ENCODE data around the gene TNS2.
A peak's percentile ranks its signal among the peaks of the same experiment; 100 is the strongest.

TNS2 gene

DNA sequence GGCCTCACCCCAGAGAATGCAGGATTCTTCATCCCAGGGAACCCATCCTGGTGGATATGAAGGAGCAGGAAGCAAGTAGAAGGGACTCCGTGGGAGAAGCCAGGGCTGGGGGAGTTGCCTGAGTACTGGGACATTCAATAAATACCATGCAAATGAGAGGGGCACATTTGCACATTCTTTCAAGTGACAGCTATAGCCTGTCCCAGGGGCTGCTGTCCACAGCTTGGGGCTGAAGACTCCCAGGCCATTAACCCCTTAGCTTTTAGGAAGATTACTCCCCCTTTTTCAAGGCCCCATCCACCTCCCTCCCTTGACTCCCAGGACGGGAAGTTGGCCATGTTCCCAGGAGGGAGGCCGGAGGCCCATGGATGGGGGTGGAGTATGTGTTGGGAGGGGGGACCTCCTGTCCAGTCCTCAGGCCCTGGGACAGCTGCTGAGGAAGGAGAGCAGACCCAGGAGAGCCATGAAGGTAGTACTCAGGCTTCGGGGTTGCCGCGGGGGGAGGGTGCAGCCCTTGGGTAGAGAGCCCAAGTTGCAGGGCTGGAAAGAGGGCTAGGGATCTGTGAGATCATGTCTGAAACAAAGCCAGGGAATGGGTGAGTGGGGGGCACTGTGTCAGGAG lies 974 bp upstream of the TNS2 start:
- Mint-ChIP-seq H3K27ac (peak overlapping the region; percentile 61), H3K27me3 (no peaks in the 10 kb centered on the region), H3K4me1 (ENCODE audit: low read depth) (peaks cover 20% of the 10 kb centered on the region), H3K9me3 (ENCODE audit: low read depth) (no peaks in the 10 kb centered on the region), H3K4me3 (no peak overlapping the region), H3K36me3 (no peaks in the 10 kb centered on the region)

DNA sequence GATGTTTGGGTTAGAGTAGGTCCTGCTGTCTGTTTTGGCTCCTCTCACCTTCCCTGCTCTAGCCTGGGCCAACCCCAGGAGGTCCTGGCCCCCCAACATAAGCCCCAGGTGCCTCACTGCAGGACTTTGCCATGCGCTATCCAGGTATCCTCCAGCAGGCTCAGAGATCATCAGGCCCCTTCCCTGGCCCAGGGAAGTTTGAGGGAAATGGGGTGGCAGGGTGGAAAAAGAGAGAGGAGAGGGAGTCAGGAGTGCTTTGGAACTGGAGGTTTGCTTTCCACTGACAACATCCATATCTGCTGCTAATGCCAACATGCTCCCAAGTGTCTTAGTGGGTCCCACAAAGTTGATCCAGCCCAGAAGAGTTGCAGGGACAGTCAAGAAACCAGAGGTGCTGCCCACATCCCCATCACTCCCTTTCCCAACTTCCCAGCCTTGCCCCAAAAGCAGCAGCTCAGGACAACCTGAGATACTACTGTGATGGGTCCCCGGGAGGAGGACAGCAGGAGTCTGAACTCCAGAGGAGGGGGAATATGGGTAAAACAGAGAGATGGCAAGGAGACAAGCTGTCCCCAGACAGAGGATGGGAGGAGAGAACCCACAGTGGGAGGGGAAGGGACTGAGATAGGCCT lies 677 bp downstream of the TNS2 start:
- no peak overlapping the region for H3K27ac Mint-ChIP-seq
- no peak overlapping the region for H3K4me3 Mint-ChIP-seq
- no peaks in the 10 kb centered on the region for H3K27me3 Mint-ChIP-seq
- no peaks in the 10 kb centered on the region for H3K36me3 Mint-ChIP-seq
- H3K4me1 Mint-ChIP-seq (ENCODE audit: low read depth): peaks cover 24% of the 10 kb centered on the region
- no peaks in the 10 kb centered on the region for H3K9me3 Mint-ChIP-seq (ENCODE audit: low read depth)

DNA sequence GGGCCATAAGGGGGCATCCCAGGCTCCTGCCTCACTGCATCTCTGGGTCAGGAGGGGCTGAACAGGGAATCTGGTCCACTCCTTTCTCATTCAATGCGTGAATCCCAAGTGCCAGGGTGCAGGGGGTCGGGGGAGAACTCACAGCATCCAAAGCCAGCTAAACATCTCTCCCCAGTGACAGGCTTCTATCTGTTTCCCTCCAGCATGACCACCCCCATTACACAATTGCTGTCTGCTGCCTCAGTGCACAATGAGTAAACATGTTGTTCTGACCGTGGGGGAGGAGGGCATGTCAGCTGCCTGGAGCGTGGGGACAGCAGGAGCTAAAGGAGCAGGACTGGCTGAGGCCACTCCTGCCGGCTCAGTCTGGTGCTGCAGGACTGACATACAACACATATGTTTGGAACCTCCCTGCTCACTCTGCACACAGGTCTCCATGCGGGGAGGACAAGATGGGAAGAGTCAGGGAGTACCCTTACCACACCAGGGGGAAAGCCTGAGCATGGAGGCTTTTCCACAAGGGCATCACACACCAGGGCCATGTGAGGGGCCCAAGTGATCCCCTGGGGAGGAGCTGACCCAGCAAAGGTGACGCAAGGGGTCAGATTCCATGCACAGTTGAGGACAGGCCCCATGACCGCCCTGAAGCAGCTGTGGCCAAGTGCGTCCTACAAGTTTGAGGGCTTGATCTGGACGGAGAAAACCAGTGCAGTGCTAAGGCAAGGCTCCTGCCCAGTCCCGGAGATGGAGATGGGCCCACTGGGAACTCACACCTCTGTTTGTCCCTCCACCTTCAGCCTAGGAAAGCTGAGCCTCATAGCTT lies 1.4 kb downstream of the TNS2 start:
- Mint-ChIP-seq H3K36me3 (no peaks in the 10 kb centered on the region), H3K4me1 (ENCODE audit: low read depth) (peaks cover 19% of the 10 kb centered on the region), H3K27ac (no peak overlapping the region), H3K27me3 (no peaks in the 10 kb centered on the region), H3K4me3 (no peak overlapping the region), H3K9me3 (ENCODE audit: low read depth) (no peaks in the 10 kb centered on the region)

DNA sequence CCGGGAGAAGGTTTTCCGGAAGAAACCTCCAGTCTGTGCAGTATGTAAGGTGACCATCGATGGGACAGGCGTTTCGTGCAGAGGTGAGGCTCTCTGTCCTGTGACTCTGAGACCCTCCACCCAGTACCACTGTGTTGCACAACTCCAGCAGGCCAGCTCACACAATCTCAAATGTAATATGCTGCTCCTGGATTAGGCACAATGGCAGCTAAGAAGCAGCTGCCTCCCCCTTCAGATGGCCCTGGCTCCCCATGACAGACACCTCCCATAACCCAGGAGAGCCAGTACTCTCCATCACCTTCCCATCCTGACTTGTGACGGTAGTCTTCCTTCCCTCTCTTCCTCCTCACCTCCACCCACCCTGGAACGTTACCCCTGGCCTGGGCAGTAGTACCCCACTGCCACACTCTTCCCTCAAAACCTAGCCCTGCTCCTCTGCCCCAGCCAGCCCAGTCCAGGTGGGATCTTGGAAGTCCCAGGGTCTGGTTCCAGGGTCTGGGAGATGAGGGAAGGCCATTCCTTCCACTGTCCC lies 2.1 kb downstream of the TNS2 start:
- Mint-ChIP-seq H3K4me1 (ENCODE audit: low read depth) (peaks cover 13% of the 10 kb centered on the region), H3K27ac (no peak overlapping the region), H3K9me3 (ENCODE audit: low read depth) (no peaks in the 10 kb centered on the region), H3K36me3 (no peaks in the 10 kb centered on the region), H3K27me3 (no peaks in the 10 kb centered on the region), H3K4me3 (peak overlapping the region; percentile 13)

DNA sequence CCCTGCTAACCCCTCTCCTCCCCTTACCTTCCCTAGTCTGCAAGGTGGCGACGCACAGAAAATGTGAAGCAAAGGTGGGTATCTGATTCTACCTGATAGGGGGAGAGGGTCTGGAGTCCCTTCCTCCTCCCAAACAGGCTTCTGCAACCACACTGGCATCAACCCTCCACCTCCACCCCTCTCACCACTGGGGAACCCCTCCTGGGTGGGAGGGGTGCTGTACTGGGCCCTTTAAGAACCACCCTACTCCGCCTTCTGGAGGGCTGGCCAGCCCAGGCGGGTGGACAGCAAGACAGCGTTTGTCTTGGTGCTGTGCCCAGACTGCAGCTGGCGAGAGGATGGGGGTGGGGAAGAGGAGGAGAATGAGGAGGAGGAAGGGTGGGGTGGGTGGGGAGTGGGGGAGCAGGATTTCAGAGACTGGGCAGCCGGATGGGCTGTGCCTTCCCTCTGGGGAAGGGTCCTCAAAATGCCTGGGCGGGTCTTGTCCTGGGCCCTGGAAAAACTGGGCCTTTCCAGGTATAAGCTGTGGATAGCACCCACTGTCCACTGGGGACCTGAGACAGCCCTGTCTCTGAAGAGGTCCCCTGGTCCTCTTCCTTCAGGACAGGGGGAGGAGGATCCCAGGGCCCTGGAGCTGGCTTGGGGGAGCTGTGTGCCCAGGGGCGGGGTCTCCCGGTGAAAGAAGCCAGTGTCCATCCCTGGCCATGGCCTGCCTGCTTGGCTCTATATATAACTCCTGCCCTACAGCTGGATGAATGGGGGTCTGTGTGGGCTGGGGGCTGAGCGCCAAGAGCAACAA lies 2.8 kb downstream of the TNS2 start:
- Mint-ChIP-seq H3K4me1 (ENCODE audit: low read depth) (peaks cover 13% of the 10 kb centered on the region), H3K4me3 (no peak overlapping the region), H3K27me3 (no peaks in the 10 kb centered on the region), H3K27ac (no peak overlapping the region), H3K9me3 (ENCODE audit: low read depth) (no peaks in the 10 kb centered on the region), H3K36me3 (no peaks in the 10 kb centered on the region)

DNA sequence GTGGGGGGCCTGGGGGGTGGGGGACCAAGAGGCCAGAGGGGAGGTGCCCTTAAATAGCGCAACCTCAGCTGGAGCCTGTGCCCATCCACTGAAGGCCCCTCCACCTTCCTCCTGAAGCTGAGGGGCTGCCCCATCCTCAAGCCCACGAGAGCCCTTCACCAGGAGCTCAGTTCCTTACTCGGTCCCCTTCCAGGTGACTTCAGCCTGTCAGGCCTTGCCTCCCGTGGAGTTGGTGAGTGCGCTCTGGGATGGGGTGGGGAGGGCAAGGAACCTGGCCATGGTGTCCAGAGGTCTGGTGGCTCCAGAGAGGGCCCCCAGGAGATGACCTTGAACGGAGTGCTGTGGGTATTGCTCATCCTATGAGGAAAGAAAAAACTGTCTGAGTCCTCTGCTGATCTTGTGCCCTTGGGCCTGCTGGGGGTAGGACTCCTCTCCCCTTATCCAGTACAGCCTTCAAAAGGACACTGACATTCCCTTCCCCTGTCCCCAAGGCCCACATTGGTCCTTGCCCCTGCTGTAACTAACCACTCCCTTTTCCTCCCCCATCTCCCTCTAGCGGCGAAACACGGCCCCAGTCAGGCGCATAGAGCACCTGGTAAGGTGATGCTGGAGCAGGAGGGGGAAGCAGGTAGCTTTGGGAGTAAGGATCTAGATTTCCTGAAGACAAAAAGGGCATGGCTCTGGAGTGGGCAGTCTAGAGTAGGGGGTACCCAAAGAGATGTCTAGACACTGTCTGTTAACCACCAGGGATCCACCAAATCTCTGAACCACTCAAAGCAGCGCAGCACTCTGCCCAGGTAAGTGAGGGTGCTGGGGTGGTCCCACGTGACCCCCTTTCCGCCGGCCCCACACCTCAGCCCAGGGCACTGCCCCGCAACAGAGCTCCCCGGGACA lies 3.6 kb downstream of the TNS2 start:
- Mint-ChIP-seq H3K9me3 (ENCODE audit: low read depth) (no peaks in the 10 kb centered on the region), H3K27ac (peak overlapping the region; percentile 88), H3K36me3 (no peaks in the 10 kb centered on the region), H3K4me3 (peak overlapping the region; percentile 95), H3K4me1 (ENCODE audit: low read depth) (peaks cover 13% of the 10 kb centered on the region), H3K27me3 (no peaks in the 10 kb centered on the region)

DNA sequence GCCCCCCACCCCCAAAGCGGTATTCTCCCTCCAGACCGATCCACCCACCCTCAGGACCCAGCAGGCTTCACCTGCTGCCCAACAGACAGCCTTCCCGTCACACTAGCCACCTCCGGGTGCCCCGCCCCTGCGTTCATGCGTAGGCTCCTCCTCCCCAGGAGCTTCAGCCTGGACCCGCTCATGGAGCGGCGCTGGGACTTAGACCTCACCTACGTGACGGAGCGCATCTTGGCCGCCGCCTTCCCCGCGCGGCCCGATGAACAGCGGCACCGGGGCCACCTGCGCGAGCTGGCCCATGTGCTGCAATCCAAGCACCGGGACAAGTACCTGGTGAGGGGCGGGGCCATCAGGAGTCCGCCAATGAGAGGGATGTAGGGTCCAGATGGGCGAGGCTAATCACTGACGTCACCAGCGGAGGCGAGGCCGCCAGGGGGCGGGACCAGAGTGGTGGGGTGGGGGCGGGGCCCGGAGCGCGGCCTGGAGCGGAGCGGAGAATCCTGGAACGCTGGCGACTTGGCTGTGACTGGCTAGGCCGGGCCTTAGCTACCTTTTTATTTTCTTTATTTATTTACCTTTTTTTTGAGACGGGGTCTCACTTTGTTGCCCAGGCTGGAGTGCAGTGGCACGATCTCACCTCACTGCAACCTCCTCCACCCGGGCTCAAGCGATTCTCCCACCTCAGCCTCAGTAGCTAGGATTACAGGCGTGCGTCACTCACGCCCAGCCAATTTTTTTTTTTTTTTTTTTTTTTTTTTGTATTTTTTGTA lies 4.4 kb downstream of the TNS2 start:
- Mint-ChIP-seq H3K4me3 (peak overlapping the region; percentile 95), H3K4me1 (ENCODE audit: low read depth) (peaks cover 10% of the 10 kb centered on the region)

DNA sequence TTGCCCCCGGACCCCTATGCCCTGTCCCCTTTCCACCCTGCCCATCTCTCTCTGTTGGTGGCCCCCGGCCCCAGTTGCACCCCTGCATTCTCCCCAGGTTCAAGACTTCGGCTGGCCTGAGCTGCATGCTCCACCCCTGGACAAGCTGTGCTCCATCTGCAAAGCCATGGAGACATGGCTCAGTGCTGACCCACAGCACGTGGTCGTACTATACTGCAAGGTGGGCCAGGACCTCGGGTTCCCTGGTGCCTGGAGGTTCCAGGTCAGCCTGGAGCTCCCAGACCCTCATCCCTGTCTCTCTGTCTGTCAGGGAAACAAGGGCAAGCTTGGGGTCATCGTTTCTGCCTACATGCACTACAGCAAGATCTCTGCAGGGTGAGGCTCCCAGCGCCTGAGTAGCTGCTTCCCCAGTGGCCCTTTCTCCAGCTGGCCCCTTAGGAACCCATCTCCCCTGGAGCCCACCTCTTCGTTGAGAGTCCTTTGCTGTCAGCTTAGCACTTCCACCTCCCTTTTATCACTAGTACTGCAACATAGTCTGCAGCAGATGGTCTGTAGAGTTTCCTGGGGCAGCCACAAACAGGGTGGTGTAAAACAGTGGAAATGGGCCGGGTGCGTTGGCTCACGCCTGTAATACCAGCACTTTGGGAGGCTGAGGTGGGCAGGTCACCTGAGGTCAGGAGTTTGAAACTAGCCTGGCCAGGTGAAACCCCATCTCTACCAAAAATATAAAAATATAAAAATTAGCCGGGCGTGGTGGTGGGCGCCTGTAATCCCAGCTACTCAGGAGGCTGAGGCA lies 5.8 kb downstream of the TNS2 start:
- Mint-ChIP-seq H3K4me3 (peak overlapping the region; percentile 57), H3K36me3 (no peaks in the 10 kb centered on the region), H3K27me3 (no peaks in the 10 kb centered on the region), H3K4me1 (ENCODE audit: low read depth) (peaks cover 7% of the 10 kb centered on the region), H3K27ac (peak overlapping the region; percentile 22), H3K9me3 (ENCODE audit: low read depth) (no peaks in the 10 kb centered on the region)

More for the DNA sequence above, 4.4 kb downstream of the TNS2 start:
- Mint-ChIP-seq H3K27me3 (no peaks in the 10 kb centered on the region), H3K36me3 (no peaks in the 10 kb centered on the region), H3K27ac (peak overlapping the region; percentile 88), H3K9me3 (ENCODE audit: low read depth) (no peaks in the 10 kb centered on the region)

DNA sequence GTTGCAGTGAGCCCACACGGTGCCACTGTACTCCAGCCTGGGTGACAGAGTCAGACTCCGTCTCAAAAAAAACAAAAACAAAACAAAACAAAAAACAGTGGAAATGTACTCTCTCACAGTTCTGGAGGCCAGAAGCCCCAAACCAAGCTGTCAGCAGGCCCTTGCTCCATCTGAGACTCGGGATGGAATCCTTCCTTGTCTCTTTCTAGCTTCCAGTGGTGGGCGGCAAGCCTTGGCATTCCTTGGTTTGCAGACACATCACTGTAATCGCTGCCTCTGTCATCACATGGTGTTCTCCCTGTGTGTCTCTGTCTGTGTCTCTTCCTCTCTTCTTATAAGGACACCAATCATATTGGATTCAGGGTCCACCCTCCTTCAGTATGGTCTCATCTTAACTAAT lies 6.4 kb downstream of the TNS2 start:
- Mint-ChIP-seq H3K4me3 (peak overlapping the region; percentile 3), H3K9me3 (ENCODE audit: low read depth) (no peaks in the 10 kb centered on the region), H3K27me3 (no peaks in the 10 kb centered on the region), H3K27ac (no peak overlapping the region), H3K4me1 (ENCODE audit: low read depth) (peaks cover 7% of the 10 kb centered on the region), H3K36me3 (no peaks in the 10 kb centered on the region)

DNA sequence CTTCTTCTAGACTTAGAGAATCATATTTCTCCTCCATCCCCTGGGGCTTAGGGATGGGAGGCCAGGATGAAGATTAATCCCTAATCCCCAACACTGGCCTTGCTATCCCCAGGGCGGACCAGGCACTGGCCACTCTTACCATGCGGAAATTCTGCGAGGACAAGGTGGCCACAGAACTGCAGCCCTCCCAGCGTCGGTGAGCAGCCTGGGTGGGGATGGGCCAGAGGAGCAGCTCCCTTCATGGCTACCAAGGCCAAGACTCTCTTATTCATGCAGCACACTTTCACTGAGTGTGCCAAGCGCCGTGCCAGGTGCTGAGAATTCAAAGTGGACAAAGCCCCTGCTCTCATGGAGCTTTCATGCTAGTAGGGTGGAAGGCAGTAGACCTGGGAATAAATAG lies 7.0 kb downstream of the TNS2 start:
- H3K9me3 Mint-ChIP-seq (ENCODE audit: low read depth): no peaks in the 10 kb centered on the region
- H3K4me3 Mint-ChIP-seq: no peak overlapping the region
- no peaks in the 10 kb centered on the region for H3K36me3 Mint-ChIP-seq
- H3K27ac Mint-ChIP-seq: no peak overlapping the region
- H3K4me1 Mint-ChIP-seq (ENCODE audit: low read depth): peaks cover 7% of the 10 kb centered on the region
- no peaks in the 10 kb centered on the region for H3K27me3 Mint-ChIP-seq

DNA sequence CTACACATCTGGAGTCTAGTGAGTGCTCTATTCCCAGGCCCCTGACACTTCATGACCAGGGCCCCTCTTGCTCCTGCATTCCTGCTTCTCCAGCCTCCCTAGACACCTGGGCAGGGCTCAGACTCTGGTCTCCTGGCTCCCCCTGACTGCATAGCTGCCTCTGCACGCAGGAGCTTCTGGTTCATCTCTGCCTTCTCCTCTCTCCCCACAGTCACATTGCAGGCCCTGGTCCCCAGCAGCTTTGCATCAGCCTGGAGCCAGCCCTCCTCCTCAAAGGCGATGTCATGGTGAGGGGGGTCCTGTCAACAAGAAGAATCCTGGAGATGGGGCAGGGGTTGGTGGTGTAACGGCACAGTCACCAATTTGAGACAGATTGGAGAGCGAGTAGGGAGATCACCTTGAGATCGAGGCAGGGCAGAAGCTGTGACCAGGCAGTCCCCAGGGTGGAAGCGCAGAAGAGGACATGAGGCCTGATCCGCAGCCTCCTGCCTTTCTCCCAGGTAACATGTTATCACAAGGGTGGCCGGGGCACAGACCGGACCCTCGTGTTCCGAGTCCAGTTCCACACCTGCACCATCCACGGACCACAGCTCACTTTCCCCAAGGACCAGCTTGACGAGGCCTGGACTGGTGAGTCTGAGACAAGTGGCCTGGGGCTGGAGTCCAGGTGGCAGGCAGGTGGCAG lies 8.1 kb downstream of the TNS2 start:
- Mint-ChIP-seq H3K27ac (no peak overlapping the region), H3K4me3 (no peak overlapping the region), H3K27me3 (no peaks in the 10 kb centered on the region), H3K9me3 (ENCODE audit: low read depth) (no peaks in the 10 kb centered on the region), H3K36me3 (no peaks in the 10 kb centered on the region), H3K4me1 (ENCODE audit: low read depth) (peaks cover 7% of the 10 kb centered on the region)

DNA sequence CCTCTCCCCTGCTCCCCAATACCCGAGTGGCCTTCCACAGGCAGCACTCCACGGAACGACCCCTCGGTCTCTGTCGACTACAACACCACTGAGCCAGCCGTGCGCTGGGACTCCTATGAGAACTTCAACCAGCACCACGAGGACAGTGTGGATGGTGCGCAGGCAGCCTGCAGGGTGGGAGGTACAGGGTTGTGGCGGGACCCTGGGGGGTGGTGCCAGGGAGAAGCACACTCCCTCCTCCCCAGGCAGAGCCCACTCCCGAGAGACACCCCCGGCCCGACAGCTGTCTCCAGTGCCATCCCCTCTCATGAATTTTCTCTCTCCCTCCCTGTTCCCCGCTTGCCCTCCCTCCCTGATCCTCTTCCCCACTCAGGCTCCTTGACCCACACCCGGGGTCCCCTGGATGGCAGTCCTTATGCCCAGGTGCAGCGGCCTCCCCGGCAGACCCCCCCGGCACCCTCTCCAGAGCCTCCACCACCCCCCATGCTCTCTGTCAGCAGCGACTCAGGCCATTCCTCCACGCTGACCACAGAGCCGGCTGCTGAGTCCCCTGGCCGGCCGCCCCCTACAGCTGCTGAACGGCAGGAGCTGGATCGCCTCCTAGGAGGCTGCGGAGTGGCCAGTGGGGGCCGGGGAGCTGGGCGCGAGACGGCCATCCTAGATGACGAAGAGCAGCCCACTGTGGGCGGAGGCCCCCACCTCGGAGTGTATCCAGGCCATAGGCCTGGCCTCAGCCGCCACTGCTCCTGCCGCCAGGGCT lies 9.0 kb downstream of the TNS2 start:
- no peak overlapping the region for H3K27ac Mint-ChIP-seq
- peaks cover 4% of the 10 kb centered on the region for H3K4me1 Mint-ChIP-seq (ENCODE audit: low read depth)

More for the DNA sequence above, 9.0 kb downstream of the TNS2 start:
- Mint-ChIP-seq H3K9me3 (ENCODE audit: low read depth) (no peaks in the 10 kb centered on the region), H3K27me3 (no peaks in the 10 kb centered on the region), H3K4me3 (no peak overlapping the region), H3K36me3 (no peaks in the 10 kb centered on the region)

Data from activated naive CD8-positive, alpha-beta T cell (primary cell).